Hematopoietic multipotent progenitor cell treated with erythropoietin and hydrocortisone succinate and interleukin-3 and kit ligand, for 4 days (in vitro differentiated cells): ENCODE data around the gene SYT8.
"Not testable (repeated sequence)": the region's sequence is repeated elsewhere in the genome, so short reads cannot be mapped to it uniquely, and the experiment has no call there.

Experiments
- DNase-seq: peaks from one replicate; pipeline ENCODE4 v3.0.0-alpha.2; 2015

The SYT8 gene

DNA sequence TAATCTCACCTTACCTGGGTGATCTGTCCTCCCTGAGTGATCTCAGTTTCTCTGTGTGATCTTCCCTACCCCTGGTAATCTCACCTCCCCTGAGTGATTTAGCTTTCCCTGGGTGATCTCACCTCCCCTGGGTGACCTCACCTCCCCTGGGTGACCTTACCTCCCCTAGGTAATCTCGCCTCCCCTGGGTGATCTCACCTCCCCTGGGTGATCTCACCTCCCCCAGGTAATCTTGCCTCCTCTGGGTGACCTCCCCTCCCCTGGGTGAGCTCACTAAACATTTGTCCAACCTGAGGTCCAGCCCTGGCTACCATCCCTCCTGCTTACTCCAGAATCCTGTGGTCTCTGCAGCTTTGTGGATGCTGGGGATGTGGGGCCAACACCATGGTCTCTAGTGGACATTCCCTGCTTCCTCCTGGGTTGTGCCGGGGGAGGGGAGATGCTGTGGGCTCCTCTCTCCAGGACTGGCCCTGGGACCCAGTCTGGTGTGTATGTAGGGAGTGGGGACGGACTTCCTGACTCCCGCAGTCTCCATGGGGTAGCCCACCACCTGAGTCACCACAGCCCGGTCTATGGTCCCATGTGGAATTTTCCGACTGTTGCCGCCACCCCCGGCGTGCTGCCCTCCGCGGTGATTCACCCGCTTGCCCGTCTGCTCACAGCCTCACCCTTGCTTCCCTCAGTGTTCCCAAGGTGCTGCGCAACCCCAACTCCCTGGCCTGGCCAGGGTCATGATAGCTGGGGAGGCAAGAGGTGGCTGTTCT is 28.0 kb downstream of the SYT8 start:
- DNase-seq = no peak

- DNase-seq = peak; percentile 80
Measured at GRCh38 chr11:1863352-1864216, 28.8 kb downstream of the SYT8 start.

DNA sequence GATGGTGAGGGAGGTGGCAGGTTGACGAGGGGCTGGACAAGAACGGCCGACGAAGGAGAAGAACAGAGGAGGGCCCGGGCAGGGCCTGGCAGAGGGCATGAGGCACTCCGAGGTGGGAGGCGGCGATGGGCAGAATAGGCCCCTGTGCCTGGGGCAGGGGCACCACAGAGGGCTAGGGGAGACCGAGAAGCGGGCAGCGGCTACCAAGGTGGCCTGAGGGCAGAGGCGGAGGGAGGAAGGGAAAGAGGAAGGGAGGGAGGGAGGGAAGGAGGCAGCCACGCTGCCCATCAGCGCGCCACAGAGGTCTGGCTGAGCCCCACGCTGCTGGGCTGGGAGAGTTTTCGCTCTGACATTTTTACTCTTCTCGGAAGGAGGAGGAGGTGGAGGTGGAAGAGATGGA is 29.4 kb downstream of the SYT8 start:
- no peak for DNase-seq

DNA sequence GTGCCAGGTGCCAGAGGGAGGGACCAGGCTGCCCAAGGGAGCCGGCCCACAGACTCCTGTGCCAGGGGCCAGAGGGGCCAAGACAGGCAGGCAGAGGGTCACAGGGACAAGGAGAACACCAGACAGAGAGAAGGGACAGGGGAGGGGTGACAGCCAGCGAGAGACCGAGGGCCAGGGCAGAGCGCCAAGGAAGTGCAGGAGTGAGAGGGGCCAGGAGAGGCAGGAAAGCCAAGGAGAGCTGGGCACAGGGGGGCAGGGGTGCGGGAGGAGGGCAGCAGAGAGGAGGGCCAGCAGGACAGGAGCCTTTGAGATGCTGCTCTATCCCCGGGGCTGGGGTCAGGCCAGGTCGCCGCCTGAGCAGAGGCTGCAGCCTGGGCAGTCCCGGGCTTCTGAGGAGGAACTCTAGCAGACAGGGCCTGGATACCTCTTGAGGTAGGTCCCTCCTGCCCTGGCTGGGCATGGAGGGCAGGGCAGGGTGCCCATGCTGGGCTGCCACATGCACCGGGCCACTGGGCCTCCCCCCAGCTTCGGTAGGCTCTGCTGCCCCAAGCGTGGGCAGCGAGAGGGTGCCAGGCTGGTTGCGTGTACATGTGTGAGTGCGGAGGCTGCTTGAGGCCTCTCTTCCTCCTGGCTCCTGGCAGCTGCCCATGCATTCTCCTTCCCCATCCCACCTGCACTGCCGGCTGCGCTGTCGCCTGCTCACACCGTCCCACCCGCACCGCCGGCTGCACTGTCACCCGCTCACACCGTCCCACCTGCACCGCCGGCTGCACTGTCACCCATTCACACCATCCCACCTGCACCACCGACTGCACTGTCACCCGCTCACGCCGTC is 30.3 kb downstream of the SYT8 start:
- no peak for DNase-seq

DNA sequence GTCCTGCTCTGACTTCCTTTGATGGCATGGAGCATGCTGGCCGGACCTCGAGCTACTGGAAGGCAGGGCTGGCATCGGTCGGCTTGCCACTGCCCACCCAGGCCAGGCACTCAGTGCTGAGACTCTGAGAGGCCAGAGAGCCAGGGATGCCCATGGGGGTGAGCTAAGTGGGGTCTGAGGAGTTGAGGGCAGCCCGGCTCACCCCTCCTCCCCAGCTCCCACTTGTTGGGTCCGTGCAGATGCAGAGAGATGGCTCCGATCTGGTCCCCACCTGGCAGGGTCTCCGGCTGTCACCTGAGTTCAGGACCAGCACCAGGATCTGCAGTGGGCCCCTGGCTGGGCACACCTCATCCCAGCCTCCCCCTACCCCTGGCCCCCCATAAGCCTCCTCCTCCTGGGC is 31.4 kb downstream of the SYT8 start:
- no peak for DNase-seq

DNA sequence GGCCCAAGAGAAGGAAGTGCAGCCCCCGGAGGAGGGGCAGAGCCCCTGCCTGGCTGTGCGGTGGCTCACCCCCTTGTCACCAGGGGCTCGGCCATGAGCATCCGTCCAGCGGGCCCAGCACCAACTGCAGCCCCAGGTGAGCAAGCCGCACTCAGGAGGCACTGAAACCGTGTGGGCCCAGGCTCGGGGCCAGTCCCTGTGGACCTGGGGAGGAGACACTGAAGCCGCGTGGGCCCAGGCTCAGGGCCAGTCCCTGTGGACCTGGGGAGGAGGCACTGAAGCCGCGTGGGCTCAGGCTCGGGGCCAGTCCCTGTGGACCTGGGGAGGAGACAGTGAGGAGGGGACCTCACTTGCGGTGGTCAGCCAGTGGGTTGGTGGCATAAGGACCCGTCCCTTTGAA is 32.0 kb downstream of the SYT8 start:
- no peak for DNase-seq

- no peak for DNase-seq
Measured at GRCh38 chr11:1867381-1867780, 32.6 kb downstream of the SYT8 start.

- no peak for DNase-seq
Measured at GRCh38 chr11:1868056-1868635, 33.4 kb downstream of the SYT8 start.

- no peak for DNase-seq
Measured at GRCh38 chr11:1868636-1869291, 34.0 kb downstream of the SYT8 start.

- DNase-seq = no peak
Measured at GRCh38 chr11:1869427-1870325, 34.9 kb downstream of the SYT8 start.

DNA sequence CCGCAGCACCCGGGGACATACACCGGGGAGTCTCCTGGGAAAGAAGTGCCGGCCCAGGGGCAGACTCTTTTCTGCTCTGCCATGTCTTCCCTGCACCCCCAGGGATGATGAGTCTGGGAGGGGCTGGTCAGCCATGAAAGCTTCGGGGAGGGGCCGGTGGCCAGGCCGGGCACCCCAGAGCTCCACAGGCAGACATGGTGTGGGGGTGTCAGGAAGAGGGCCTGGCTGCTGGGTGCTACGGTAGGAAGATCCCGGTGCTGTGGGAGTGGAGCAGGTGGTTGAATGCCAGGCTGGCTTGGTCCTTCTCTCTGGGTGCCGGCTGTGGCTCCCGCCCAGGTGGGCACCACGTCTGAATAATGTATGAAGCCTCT is 35.5 kb downstream of the SYT8 start:
- DNase-seq = no peak

- DNase-seq = peak; percentile 30
Measured at GRCh38 chr11:1870721-1871466, 36.1 kb downstream of the SYT8 start.

- no peak for DNase-seq
Measured at GRCh38 chr11:1871531-1871930, 36.7 kb downstream of the SYT8 start.

DNA sequence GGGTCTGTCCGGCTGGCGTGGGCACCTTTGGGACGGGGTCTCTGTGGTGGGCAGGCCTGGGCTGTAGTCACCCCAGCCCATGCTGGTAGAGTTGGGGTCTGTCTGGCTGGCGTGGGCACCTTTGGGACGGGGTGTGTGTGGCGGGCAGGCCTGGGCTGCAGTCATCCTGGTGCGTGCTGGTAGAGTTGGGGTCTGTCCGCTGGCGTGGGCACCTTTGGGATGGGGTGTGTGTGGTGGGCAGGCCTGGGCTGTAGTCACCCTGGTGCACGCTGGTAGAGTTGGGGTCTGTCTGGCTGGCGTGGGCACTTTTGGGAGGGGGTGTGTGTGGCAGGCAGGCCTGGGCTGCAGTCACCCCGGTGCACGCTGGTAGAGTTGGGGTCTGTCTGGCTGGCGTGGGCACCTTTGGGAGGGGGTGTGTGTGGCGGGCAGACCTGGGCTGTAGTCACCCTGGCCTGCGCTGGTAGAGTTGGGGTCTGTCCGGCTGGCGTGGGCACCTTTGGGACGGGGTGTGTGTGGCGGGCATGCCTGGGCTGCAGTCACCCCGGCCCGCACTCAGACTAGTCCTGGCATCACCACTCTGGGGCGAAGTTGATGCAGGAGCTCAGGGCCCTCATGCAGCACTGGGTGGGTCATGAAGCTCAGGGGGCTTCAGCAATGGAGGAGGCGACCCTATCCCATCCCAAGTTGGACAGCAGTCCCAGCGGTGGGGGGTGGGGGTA is 37.6 kb downstream of the SYT8 start:
- no peak for DNase-seq

- DNase-seq = no peak
Measured at GRCh38 chr11:1873048-1873812, 38.4 kb downstream of the SYT8 start.

DNA sequence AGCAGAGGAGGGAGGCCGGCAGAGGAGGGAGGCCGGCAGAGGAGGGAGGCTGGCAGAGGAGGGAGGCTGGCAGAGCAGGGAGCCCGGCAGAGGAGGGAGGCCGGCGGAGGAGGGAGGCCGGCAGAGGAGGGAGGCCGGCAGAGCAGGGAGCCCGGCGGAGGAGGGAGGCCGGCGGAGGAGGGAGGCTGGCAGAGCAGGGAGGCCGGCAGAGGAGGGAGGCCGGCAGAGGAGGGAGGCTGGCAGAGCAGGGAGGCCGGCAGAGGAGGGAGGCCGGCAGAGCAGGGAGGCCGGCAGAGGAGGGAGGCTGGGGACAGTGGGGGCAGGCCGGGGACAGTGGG is 39.0 kb downstream of the SYT8 start:
- DNase-seq = not testable (repeated sequence)

GRCh38 chr11:1874441-1875092 is 39.8 kb downstream of the SYT8 start:
- not testable (repeated sequence) for DNase-seq

DNA sequence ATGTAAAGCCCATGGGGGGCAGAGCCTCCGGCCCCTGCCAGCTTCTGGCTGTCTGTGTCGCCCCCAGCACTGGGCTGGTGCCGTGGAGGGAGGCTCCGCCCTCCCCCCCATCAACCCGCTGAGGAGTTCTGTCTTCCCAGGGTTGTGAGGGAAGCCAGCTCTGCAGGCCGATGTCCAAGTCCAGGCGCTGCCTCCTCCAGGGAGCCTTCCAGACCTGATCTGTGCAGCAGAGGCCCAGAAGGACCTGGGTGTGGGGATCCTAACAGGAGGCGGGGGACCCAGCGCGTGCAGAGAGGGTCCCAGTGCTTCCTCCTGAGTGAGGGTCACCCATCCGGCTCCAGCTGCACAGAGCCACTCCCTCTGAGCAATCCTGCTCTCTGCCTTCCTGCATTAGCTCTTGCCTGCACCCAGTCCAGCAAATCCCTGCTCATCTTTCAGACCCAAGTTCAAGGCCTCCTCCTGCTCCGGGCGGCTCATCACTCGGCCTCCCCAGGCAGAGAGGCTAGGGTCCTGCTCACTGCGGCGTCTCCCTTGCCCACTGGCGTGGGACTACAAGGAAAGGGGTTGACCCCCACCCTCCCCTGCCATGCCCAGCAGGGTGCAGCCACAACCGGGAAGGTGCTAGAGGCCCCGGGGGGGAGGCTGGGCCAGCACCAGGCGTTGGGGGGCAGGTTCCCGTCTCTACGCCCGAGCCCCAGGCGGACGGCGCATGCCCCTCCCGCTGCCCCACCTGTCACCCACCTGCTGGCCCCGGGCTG is 40.5 kb downstream of the SYT8 start:
- no peak for DNase-seq
